Endothelial cell of umbilical vein (primary cell): Measurements from ENCODE around the gene DNMT3B. TPM values are rescaled to one million over a fixed set of nuclear protein-coding genes. Genes with fewer than 3 reads are reported as not detected.

Experiments
- BruUV-seq: library from RNA; stranded (reverse); fragments of 400-500 nt; replicated peaks from 2 replicates; lab custom pipeline; 2021; lab: Mats Ljungman, UMichigan
- CTCF ChIA-PET: fragments of 300-600, 350-600 bp; sonication (Branson Sonifier 250); formaldehyde crosslinking; loops from one replicate; lab custom pipeline; 2021; ENCODE audit warnings: antibody characterized with exemption, inconsistent platforms; lab: Charles Lee
- POLR2A ChIA-PET: fragments of 300-600, 350-600 bp; sonication (Branson Sonifier 250); formaldehyde crosslinking; loops from one replicate; lab custom pipeline; 2021; ENCODE audit warnings: antibody characterized with exemption, inconsistent platforms; lab: Charles Lee
- DNase-seq: peaks from one replicate; pipeline ENCODE4 v3.0.0-alpha.2; 2011; ENCODE audit warnings: low read depth, low spot score
- FAIRE-seq: peaks from 2 replicates; lab custom pipeline; 2011; peaks lifted over from hg19 to GRCh38; lab: Jason Lieb, UNC
- H2AFZ ChIP-seq: 2 replicates; pipeline ENCODE4 v1.6.0; 2012; ENCODE audit warnings: low read depth, low read length, control low read depth, inconsistent platforms
- H3K27ac ChIP-seq: 2 replicates; pipeline ENCODE4 v1.5.1; 2011; ENCODE audit warnings: low read depth, mild to moderate bottlenecking, control low read depth, low read length, moderate library complexity; ENCODE audit not compliant: insufficient read depth
- H3K27me3 ChIP-seq, 2 experiments: 2 replicates each; pipeline versions ENCODE4 v1.6.0 to v1.6.1; 2011; ENCODE audit warnings: low read length in 2 of 2, mixed read lengths in 1 of 2; ENCODE audit not compliant: control insufficient read depth in 2 of 2, insufficient read depth in 2 of 2
- H3K36me3 ChIP-seq, 2 experiments: 2 replicates in 1 of 2; 3 replicates in 1 of 2; pipeline ENCODE4 v1.5.1; 2011; ENCODE audit warnings: low read length in 2 of 2, mild to moderate bottlenecking in 1 of 2, moderate library complexity in 1 of 2; ENCODE audit not compliant: control insufficient read depth in 2 of 2, insufficient read depth in 2 of 2; ENCODE audit errors: extremely low read depth in 1 of 2
- H3K4me1 ChIP-seq: 3 replicates; pipeline ENCODE4 v1.5.1; 2011; ENCODE audit warnings: mild to moderate bottlenecking, low read length; ENCODE audit not compliant: control insufficient read depth, insufficient read depth; ENCODE audit errors: extremely low read depth
- H3K4me2 ChIP-seq: 2 replicates; pipeline ENCODE4 v1.6.1; 2011; ENCODE audit warnings: low read length, control low read depth, mixed read lengths; ENCODE audit not compliant: insufficient read depth
- H3K4me3 ChIP-seq, 3 experiments: fragments of 200-600 bp in 1 of 3; sonication (generic), shearing (Covaris generic) in 1 of 3; replicated peaks in 1 of 3; 2 replicates each; pipeline ENCODE4 v1.5.1; 2011 to 2016; ENCODE audit warnings: control low read depth in 3 of 3, low read length in 3 of 3, mild to moderate bottlenecking in 2 of 3, inconsistent platforms in 1 of 3, low read depth in 1 of 3, moderate library complexity in 1 of 3; ENCODE audit not compliant: insufficient read depth in 1 of 3
- H3K79me2 ChIP-seq: 2 replicates; pipeline ENCODE4 v1.6.0; 2012; ENCODE audit warnings: low read length, inconsistent platforms; ENCODE audit not compliant: control insufficient read depth, insufficient read depth
- H3K9ac ChIP-seq: replicated peaks from 2 replicates; pipeline ENCODE3; 2011; ENCODE audit warnings: low read length, control low read depth; ENCODE audit not compliant: insufficient read depth; ENCODE audit errors: extremely low read depth
- H3K9me1 ChIP-seq: replicated peaks from 3 replicates; pipeline ENCODE4 v1.6.0; 2011; ENCODE audit warnings: mild to moderate bottlenecking, low read length; ENCODE audit not compliant: control insufficient read depth, insufficient read depth; ENCODE audit errors: extremely low read depth
- H3K9me3 ChIP-seq: replicated peaks from 2 replicates; pipeline ENCODE4 v1.5.1; 2012; ENCODE audit warnings: low read length, inconsistent platforms; ENCODE audit not compliant: control insufficient read depth, insufficient read depth
- H4K20me1 ChIP-seq: replicated peaks from 2 replicates; pipeline ENCODE3; 2011; ENCODE audit warnings: mild to moderate bottlenecking, low read length; ENCODE audit not compliant: control insufficient read depth, insufficient read depth; ENCODE audit errors: extremely low read depth
- EZH2 ChIP-seq: IDR thresholded peaks from 2 replicates; pipeline ENCODE4 v1.6.1; 2012; ENCODE audit warnings: borderline replicate concordance, low read depth, mild to moderate bottlenecking, moderate library complexity, low read length, inconsistent platforms; ENCODE audit not compliant: severe bottlenecking
- FOS ChIP-seq: IDR thresholded peaks from 2 replicates; pipeline ENCODE4 v1.6.1; 2011; ENCODE audit warnings: mild to moderate bottlenecking, low read length, moderate library complexity, borderline replicate concordance; ENCODE audit not compliant: insufficient read depth
- GATA2 ChIP-seq: IDR thresholded peaks from 2 replicates; pipeline ENCODE4 v1.7.0; 2011; ENCODE audit warnings: low read depth, mild to moderate bottlenecking, moderate library complexity, mixed read lengths, low read length; ENCODE audit not compliant: insufficient read length, insufficient read depth
- JUN ChIP-seq: IDR thresholded peaks from 2 replicates; pipeline ENCODE4 v1.6.1; 2011; ENCODE audit warnings: borderline replicate concordance, low read depth; ENCODE audit not compliant: insufficient read length, insufficient read depth
- MYC ChIP-seq: IDR thresholded peaks from one replicate; pipeline ENCODE4 v1.6.1; 2011; ENCODE audit warnings: mild to moderate bottlenecking, low read depth, low read length
- POLR2A ChIP-seq: IDR thresholded peaks from 2 replicates; pipeline ENCODE4 v1.6.1; 2012; ENCODE audit warnings: low read depth, mild to moderate bottlenecking, control low read depth, low read length
- POLR2AphosphoS5 ChIP-seq: IDR thresholded peaks from 2 replicates; pipeline ENCODE4 v1.6.1; 2012; ENCODE audit warnings: low read depth, mild to moderate bottlenecking, control low read depth, low read length, moderate library complexity; ENCODE audit not compliant: insufficient read depth
- dilution Hi-C: fragments of 300-500 bp; cut with MboI; formaldehyde crosslinking; loops from one replicate; pipeline ENCODE4 v1.15.0; 2019; ENCODE audit warnings: low sequenced_read_pairs; ENCODE audit not compliant: extremely low pct_ligation_motif_present
- intact Hi-C: fragments of 100-400 bp; cut with micrococcal nuclease; formaldehyde crosslinking; loops from one replicate; pipeline ENCODE4 v1.10.0; 2022
- polyA plus RNA-seq, 4 experiments: library from polyadenylated mRNA; depleted of rRNA in 3 of 4; stranded (reverse) in 3 of 4; unstranded in 1 of 4; fragments of >200 nt; gene quantifications; 2 replicates each; pipeline versions ENCODE4 v1.2.1 to v1.2.3, GENCODE V29; 2011 to 2012; ENCODE audit warnings: missing spikeins in 1 of 4
- total RNA-seq: library from RNA; stranded (reverse); gene quantifications from 2 replicates; pipeline ENCODE4 v1.2.3, GENCODE V29; 2021
- TF ChIP-seq, protein P1 (sequence below), 2 donors: IDR thresholded peaks; 1 replicate in 1 of 2; 2 replicates in 1 of 2; pipeline ENCODE4 v1.5.1; 2011; ENCODE audit warnings: low read length in 2 of 2, mild to moderate bottlenecking in 2 of 2, moderate library complexity in 2 of 2, control low read depth in 1 of 2, inconsistent platforms in 1 of 2, low read depth in 1 of 2; ENCODE audit not compliant: insufficient read depth in 1 of 2; ENCODE audit errors: extremely low read depth in 1 of 2
- TF ChIP-seq, protein P2 (sequence below): IDR thresholded peaks from 2 replicates; pipeline ENCODE4 v1.6.1; 2011; ENCODE audit not compliant: insufficient read depth, insufficient read length

Gene DNMT3B
- total and polyA plus RNA-seq, 2 donors (not counting 3 experiments of a cell fraction or from before 2014, with no cell fraction given), result 3.6 to 6.8 TPM

GRCh38 chr20:32809907-32810306, 47.7 kb downstream of the DNMT3B start:
- Histone ChIP-seq H3K9me1 (no peaks in the 10 kb centered on the region), H3K27me3 (no peaks in the 10 kb centered on the region), H3K36me3 (peaks cover 0 to 7% of the 10 kb centered on the region in 2 experiments), H3K9ac (no peak overlapping the region), H3K4me2 (no peak overlapping the region), H3K4me3 (no peak overlapping the region), H3K79me2 (no peaks in the 10 kb centered on the region), H4K20me1 (no peaks in the 10 kb centered on the region), H3K4me1 (no peaks in the 10 kb centered on the region), H2AFZ (no peak overlapping the region), H3K27ac (no peak overlapping the region), H3K9me3 (no peaks in the 10 kb centered on the region)
- intact Hi-C loops (no loop called here), dilution Hi-C loops (no loop called here)
- FAIRE-seq (no peak), DNase-seq (no peak)
- BruUV-seq, result no TSS peak
- no peak for TF ChIP-seq FOS
- TF ChIP-seq POLR2AphosphoS5, result no peak
- CTCF ChIA-PET, result no interaction called here
- POLR2A ChIA-PET, result no interaction called here

- H3K79me2 ChIP-seq, result no peaks in the 10 kb centered on the region
- dilution Hi-C loops, result no loop called here
- FAIRE-seq (no peak), DNase-seq (no peak)
- H2AFZ ChIP-seq, result no peak overlapping the region
- no peaks in the 10 kb centered on the region for H3K9me3 ChIP-seq
- ChIA-PET POLR2A (no interaction called here), CTCF (interaction anchor here (1.0 kb wide), 1 partner anchor 21 kb away, joined by 3 read pairs; no protein-coding TSS in a partner anchor)
- no peak overlapping the region for H3K9ac ChIP-seq
- H3K9me1 ChIP-seq, result no peaks in the 10 kb centered on the region
- H4K20me1 ChIP-seq, result no peaks in the 10 kb centered on the region
- BruUV-seq, result no TSS peak
- intact Hi-C loops, result no loop called here
- no peak overlapping the region for H3K4me2 ChIP-seq
- no peak overlapping the region for H3K4me3 ChIP-seq
- TF ChIP-seq FOS (no peak), POLR2AphosphoS5 (no peak), EZH2 (no peak), GATA2 (no peak), MYC (no peak), JUN (no peak), POLR2A (no peak)
- TF ChIP-seq, protein P1, sequence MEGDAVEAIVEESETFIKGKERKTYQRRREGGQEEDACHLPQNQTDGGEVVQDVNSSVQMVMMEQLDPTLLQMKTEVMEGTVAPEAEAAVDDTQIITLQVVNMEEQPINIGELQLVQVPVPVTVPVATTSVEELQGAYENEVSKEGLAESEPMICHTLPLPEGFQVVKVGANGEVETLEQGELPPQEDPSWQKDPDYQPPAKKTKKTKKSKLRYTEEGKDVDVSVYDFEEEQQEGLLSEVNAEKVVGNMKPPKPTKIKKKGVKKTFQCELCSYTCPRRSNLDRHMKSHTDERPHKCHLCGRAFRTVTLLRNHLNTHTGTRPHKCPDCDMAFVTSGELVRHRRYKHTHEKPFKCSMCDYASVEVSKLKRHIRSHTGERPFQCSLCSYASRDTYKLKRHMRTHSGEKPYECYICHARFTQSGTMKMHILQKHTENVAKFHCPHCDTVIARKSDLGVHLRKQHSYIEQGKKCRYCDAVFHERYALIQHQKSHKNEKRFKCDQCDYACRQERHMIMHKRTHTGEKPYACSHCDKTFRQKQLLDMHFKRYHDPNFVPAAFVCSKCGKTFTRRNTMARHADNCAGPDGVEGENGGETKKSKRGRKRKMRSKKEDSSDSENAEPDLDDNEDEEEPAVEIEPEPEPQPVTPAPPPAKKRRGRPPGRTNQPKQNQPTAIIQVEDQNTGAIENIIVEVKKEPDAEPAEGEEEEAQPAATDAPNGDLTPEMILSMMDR (IDR thresholded peaks at IDR 0.05; ENCODE audit: extremely low read depth in 1 of 2, insufficient read depth in 1 of 2, low read depth in 1 of 2, low read length in 2 of 2), result no peak
- TF ChIP-seq, protein P2, sequence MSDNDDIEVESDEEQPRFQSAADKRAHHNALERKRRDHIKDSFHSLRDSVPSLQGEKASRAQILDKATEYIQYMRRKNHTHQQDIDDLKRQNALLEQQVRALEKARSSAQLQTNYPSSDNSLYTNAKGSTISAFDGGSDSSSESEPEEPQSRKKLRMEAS, result no peak
- no peaks in the 10 kb centered on the region for H3K27me3 ChIP-seq
- no peaks in the 10 kb centered on the region for H3K4me1 ChIP-seq
- peaks cover 0 to 7% of the 10 kb centered on the region in 2 experiments for H3K36me3 ChIP-seq
- H3K27ac ChIP-seq, result no peak overlapping the region
Observed at GRCh38 chr20:32810941-32811340, 48.8 kb downstream of the DNMT3B start.
